NCI-H82 treated with DMSO at 0.1 percent for 48 hours (cell line): ENCODE results near the gene RING1.
"Not testable (repeated sequence)": the region's sequence is repeated elsewhere in the genome, so short reads cannot be mapped to it uniquely, and the experiment has no call there.

ENCODE experiments used
- DNase-seq: peaks from one replicate; lab custom pipeline; 2025; ENCODE audit not compliant: unreplicated experiment; lab: John Stamatoyannopoulos, UW

The RING1 gene

DNA sequence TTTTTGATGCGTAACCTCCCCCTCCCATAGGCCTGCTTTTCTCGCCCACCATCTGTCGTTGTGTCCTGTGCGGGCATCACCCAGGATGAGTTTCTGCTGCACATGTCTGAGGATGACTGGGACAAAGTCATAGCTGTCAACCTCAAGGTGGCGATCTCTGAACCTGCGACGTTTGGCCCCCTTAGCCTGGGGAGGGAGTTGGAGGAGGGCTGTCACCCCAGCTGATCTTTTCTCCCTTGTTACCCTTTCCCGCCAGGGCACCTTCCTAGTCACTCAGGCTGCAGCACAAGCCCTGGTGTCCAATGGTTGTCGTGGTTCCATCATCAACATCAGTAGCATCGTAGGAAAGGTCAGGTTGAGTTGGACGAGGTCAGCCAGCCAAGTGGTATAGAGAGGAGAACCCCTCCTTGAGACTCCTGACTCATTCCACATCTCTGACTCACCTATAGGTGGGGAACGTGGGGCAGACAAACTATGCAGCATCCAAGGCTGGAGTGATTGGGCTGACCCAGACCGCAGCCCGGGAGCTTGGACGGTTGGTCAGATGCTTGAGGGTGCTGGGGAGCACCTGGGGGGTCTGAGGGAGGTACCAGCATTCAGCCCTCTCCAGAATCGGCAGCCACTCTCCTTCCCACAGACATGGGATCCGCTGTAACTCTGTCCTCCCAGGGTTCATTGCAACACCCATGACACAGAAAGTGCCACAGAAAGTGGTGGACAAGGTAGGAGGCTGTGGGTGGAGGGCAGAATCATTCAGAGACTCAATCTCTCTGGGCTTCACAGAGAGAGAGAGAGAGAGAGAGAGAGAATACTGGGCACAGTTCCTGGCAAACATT, 2.9 kb upstream of the RING1 start:
- no peak for DNase-seq

- no peak for DNase-seq
Observed at GRCh38 chr6:33206027-33206863, 2.1 kb upstream of the RING1 start.

DNA sequence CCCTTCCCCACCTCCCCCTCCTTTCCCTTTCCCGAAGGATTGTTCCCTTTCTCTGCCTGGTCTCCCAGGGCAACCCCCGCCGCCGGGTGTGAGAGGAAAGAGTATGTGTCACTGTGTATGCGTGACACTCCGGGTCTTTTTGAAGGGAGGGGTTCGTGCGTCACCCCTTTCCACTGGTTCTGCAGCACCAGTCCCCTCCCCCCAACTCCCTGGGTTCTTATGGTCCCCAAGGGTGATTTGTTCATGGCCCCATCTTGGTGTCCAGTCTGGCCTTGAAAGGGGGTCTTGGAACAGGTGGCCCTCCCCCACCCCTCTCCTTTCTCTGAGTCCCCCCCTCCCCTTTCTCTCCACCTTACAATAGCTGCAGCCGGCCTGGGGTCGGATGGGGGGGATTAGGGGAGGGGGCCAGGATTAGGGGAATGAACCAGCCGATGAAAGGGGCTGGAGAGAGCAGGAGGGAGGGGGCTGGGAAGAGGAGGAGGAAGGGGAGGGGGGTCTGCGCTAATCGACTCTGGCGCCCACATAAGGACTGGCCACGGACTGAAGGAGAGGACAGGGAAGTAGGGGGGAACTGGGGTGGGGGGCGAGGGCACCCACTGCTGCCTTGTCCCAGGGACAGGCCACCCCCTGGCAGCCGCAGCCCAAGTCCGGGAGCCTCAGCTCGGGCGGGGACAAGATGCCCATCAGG, 1.3 kb upstream of the RING1 start:
- no peak for DNase-seq

GRCh38 chr6:33207552-33208090, 679 bp upstream of the RING1 start:
- DNase-seq = no peak

DNA sequence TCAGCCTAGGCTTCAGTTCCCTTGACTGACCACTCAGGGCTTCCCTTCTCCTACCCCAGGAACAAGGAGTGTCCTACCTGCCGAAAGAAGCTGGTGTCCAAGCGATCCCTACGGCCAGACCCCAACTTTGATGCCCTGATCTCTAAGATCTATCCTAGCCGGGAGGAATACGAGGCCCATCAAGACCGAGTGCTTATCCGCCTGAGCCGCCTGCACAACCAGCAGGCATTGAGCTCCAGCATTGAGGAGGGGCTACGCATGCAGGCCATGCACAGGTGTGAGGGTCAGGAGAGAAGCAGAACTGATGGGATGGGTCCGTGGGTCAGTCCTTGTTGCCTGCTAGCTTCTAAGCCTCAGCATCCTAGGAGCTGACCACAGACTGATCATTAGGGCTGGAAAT, 1.6 kb downstream of the RING1 start:
- no peak for DNase-seq

DNA sequence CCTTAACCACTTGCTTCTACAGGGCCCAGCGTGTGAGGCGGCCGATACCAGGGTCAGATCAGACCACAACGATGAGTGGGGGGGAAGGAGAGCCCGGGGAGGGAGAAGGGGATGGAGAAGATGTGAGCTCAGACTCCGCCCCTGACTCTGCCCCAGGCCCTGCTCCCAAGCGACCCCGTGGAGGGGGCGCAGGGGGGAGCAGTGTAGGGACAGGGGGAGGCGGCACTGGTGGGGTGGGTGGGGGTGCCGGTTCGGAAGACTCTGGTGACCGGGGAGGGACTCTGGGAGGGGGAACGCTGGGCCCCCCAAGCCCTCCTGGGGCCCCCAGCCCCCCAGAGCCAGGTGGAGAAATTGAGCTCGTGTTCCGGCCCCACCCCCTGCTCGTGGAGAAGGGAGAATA, 2.8 kb downstream of the RING1 start:
- no peak for DNase-seq

GRCh38 chr6:33211666-33212422, 3.5 kb downstream of the RING1 start:
- no peak for DNase-seq

- no peak for DNase-seq
Observed at GRCh38 chr6:33212857-33213165, 4.5 kb downstream of the RING1 start.

DNA sequence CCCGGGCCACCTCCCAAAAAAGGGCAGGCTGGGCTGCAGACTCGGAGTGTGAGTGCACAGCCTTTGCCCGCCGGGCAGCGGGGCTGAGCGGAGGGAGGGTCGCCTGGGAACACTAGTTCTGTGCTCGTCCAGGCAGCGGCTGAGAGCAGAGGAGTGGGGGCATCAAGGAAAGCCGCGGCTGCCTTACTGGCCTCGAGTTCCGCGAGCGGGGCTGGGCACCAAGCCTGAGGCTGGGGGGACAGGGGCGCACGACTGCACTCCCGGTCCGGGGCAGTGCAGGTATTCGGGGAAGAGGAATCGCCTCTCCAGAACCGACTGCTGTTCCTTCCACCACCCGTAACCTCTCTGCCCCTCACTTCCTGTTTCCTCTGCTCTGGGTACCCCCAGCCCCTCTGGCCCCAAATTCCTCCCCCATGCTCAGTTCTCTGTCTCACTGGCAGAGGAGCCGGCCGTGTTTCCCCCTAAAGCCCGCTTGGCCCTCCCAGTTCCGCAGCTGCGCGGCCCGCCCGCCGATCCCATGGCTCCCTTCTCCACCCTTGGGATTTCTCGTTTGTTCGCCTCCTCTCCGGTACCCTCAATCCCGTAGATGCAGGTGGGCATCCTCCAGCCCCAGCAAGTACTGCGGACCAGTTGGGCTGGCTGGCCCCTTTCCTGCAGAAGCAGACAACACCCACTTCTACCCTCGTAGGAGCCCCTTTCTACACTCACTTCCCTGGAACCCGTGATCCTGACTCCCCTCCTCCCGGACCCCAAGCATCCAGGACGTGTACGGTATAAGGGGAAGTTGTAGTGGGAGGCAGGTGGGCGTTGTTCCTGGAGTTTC, 5.1 kb downstream of the RING1 start:
- no peak for DNase-seq

DNA sequence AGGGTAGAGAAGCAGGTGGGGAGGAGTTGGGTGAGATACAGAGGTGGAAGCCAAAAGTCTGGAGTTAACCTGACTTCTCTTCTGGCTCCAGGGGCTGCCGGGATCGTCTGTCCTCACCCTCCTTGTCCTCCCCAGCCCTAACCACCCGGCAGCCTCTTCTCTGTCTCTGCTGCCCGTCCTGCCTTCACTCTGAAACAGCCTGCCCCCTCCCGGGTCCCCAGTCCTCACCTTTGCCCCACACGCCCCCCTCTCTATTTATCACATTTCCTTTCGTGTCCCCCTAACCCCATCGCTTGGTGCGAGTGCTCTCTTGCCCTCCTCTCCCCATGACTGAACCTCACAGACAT, 5.7 kb downstream of the RING1 start:
- no peak for DNase-seq

GRCh38 chr6:33215271-33216116, 7.2 kb downstream of the RING1 start:
- DNase-seq = no peak

- no peak for DNase-seq
Observed at GRCh38 chr6:33216117-33216649, 7.9 kb downstream of the RING1 start.

DNA sequence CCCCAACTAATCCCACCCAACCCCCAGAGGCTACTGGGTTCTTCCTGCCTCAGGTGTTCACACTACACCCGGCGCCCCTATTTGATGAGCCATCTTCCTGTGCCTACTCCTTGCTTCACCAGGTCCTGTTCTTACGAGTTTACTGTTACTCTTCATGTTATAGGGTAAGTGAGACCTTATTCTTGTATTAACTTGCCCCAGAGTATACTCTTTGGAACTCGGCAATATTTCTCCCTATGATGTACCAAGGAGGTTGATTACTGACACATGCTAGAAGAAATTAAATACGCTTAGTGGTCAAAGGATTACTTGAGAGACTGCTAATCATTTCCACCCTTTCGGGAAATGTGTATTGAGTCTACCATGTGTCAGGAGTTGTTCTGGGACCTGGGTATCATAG, 8.9 kb downstream of the RING1 start:
- no peak for DNase-seq

- DNase-seq = no peak
Observed at GRCh38 chr6:33217681-33218080, 9.4 kb downstream of the RING1 start.

GRCh38 chr6:33226503-33227120, 18.3 kb downstream of the RING1 start:
- not testable (repeated sequence) for DNase-seq

- no peak for DNase-seq
Observed at GRCh38 chr6:33235221-33235634, 26.9 kb downstream of the RING1 start.

- DNase-seq = no peak
Observed at GRCh38 chr6:33236328-33236727, 28.0 kb downstream of the RING1 start.

GRCh38 chr6:33236852-33237251, 28.6 kb downstream of the RING1 start:
- DNase-seq = no peak
